Upper lobe of right lung (tissue), 1 donor: ENCODE results near the gene TOP3A. TPM values are rescaled to one million over a fixed set of nuclear protein-coding genes. Genes with fewer than 3 reads are reported as not detected.

ENCODE experiments used
- ATAC-seq: fragments of 200-7000 bp; cut with Tn5 transposase; one replicate; pipeline ENCODE4 v1.9.1; 2020; ENCODE audit warnings: mild to moderate bottlenecking, moderate library complexity
- DNase-seq: peaks from one replicate; pipeline ENCODE4 v3.0.0-alpha.2; 2020
- H3K27ac ChIP-seq: fragments of 200-600 bp; one replicate; pipeline ENCODE4 v1.8.0; 2022
- H3K27me3 ChIP-seq: fragments of 200-600 bp; one replicate; pipeline ENCODE4 v1.8.0; 2022; ENCODE audit warnings: mild to moderate bottlenecking
- H3K36me3 ChIP-seq: fragments of 200-600 bp; one replicate; pipeline ENCODE4 v1.8.0; 2022
- H3K4me1 ChIP-seq: fragments of 200-600 bp; one replicate; pipeline ENCODE4 v1.8.0; 2022
- H3K4me3 ChIP-seq: fragments of 200-600 bp; one replicate; pipeline ENCODE4 v1.8.0; 2022; ENCODE audit warnings: mild to moderate bottlenecking
- H3K9me3 ChIP-seq: fragments of 200-600 bp; one replicate; pipeline ENCODE4 v1.8.0; 2022
- intact Hi-C: fragments of 100-400 bp; cut with DNase I; formaldehyde crosslinking; loops from one replicate; pipeline ENCODE4 v1.11.0; 2022
- total RNA-seq: library from RNA; stranded (reverse); fragmentation: NEBNext Ultra II Directional; extraction: Animal tissue kit (Norgen Biotek cat#: 25700); gene quantifications from one replicate; pipeline ENCODE4 v1.2.1, GENCODE V29; 2021
- TF ChIP-seq, protein P1 (sequence below): fragments of 200-600 bp; IDR thresholded peaks from one replicate; pipeline ENCODE4 v1.8.0; 2022; ENCODE audit warnings: antibody characterized with exemption
- donor health status: DM: no; HTN: yes; CAD: no; lungs with severe emphysema.

TOP3A gene
- total RNA-seq, 1 donor from 2014 or later = 29.5 TPM

DNA sequence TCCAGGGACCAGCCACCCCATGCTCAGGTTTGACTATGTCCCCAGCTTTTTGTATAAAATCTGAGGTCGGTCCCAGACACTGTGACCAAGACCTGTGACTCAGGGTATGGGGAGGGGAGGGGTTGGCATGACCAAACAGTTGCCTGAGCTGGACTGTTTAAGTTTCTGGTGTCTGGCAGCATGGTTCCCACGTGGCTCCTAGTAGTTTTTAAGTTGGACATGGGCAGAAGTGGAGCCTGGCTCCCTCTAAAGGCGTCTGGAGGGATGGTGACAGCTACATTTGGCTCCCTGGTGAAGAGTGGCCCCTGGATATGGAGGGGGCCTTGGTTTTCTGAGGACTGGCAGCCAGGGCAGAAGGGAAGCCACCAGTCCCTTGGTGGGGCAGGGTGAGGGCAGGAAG, 8.2 kb upstream of the TOP3A start:
- DNase-seq = no peak
- peaks cover 28% of the 10 kb centered on the region for H3K4me1 ChIP-seq
- peaks cover 86% of the 10 kb centered on the region for H3K36me3 ChIP-seq
- H3K4me3 ChIP-seq = no peak overlapping the region
- intact Hi-C loops = no loop called here
- H3K9me3 ChIP-seq = no peaks in the 10 kb centered on the region
- TF ChIP-seq, protein P1, sequence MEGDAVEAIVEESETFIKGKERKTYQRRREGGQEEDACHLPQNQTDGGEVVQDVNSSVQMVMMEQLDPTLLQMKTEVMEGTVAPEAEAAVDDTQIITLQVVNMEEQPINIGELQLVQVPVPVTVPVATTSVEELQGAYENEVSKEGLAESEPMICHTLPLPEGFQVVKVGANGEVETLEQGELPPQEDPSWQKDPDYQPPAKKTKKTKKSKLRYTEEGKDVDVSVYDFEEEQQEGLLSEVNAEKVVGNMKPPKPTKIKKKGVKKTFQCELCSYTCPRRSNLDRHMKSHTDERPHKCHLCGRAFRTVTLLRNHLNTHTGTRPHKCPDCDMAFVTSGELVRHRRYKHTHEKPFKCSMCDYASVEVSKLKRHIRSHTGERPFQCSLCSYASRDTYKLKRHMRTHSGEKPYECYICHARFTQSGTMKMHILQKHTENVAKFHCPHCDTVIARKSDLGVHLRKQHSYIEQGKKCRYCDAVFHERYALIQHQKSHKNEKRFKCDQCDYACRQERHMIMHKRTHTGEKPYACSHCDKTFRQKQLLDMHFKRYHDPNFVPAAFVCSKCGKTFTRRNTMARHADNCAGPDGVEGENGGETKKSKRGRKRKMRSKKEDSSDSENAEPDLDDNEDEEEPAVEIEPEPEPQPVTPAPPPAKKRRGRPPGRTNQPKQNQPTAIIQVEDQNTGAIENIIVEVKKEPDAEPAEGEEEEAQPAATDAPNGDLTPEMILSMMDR = no peak
- no peak for ATAC-seq
- no peak overlapping the region for H3K27ac ChIP-seq
- H3K27me3 ChIP-seq = no peaks in the 10 kb centered on the region

- no peaks in the 10 kb centered on the region for H3K27me3 ChIP-seq
- H3K27ac ChIP-seq = no peak overlapping the region
- intact Hi-C loops = no loop called here
- H3K36me3 ChIP-seq = peaks cover 86% of the 10 kb centered on the region
- H3K9me3 ChIP-seq = no peaks in the 10 kb centered on the region
- DNase-seq (no peak), ATAC-seq (no peak)
- TF ChIP-seq, protein P1 = no peak
- peaks cover 32% of the 10 kb centered on the region for H3K4me1 ChIP-seq
- H3K4me3 ChIP-seq = no peak overlapping the region
Measured at GRCh38 chr17:18322522-18322921, 7.7 kb upstream of the TOP3A start.

GRCh38 chr17:18321309-18321708, 6.5 kb upstream of the TOP3A start:
- Histone ChIP-seq H3K9me3 (no peaks in the 10 kb centered on the region), H3K27me3 (no peaks in the 10 kb centered on the region), H3K4me1 (peaks cover 45% of the 10 kb centered on the region), H3K36me3 (peaks cover 86% of the 10 kb centered on the region), H3K27ac (no peak overlapping the region), H3K4me3 (no peak overlapping the region)
- TF ChIP-seq, protein P1 = peak; percentile 12
- intact Hi-C loops = no loop called here
- ATAC-seq = peak; percentile 13
- no peak for DNase-seq

GRCh38 chr17:18320301-18320700, 5.5 kb upstream of the TOP3A start:
- peaks cover 51% of the 10 kb centered on the region for H3K4me1 ChIP-seq
- H3K27ac ChIP-seq = no peak overlapping the region
- intact Hi-C loops = no loop called here
- H3K4me3 ChIP-seq = no peak overlapping the region
- DNase-seq = no peak
- ATAC-seq = no peak
- no peaks in the 10 kb centered on the region for H3K9me3 ChIP-seq
- no peaks in the 10 kb centered on the region for H3K27me3 ChIP-seq
- H3K36me3 ChIP-seq = peaks cover 76% of the 10 kb centered on the region
- TF ChIP-seq, protein P1 = no peak

DNA sequence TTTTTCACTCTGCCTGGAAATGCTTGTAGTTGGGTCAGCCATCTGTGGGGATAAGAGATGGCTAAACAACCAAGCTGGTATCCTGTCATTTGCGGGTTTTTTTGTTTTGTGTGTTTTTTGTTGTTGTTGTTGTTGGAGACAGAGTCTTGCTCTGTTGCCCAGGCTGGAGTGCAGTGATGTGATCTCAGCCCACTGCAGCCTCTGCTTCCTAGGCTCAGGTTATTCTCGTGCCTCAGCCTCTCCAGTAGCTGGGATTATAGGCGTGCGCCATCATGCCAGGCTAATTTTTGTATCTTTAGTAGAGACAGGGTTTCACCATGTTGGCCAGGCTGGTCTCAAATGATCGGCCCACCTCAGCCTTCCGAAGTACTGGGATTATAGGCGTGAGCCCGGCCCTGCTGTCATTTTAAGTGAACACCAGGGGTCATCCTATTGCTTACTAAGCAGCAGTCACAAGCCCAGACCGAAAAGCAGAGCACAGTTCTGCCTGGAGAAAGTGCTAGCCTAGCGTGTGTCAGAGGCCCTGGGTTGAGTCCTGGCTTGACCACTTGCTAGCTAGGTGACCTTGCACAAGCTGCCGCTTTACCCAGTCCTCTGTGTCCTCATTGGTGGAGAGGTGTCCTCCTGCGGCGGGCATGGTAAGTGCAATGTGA, 4.9 kb upstream of the TOP3A start:
- ATAC-seq (no peak), DNase-seq (no peak)
- Histone ChIP-seq H3K4me3 (no peak overlapping the region), H3K27me3 (no peaks in the 10 kb centered on the region), H3K27ac (no peak overlapping the region), H3K9me3 (no peaks in the 10 kb centered on the region), H3K4me1 (peaks cover 51% of the 10 kb centered on the region), H3K36me3 (peaks cover 70% of the 10 kb centered on the region)
- intact Hi-C loops = no loop called here
- TF ChIP-seq, protein P1 = peak; percentile 27
